ENCODE results near the gene AKR1B1. TPM values are rescaled to one million over a fixed set of nuclear protein-coding genes. Genes with fewer than 3 reads are reported as not detected.

Gene AKR1B1
- total RNA-seq, 4 donors from 2014 or later, result 10.7 to 22.6 (median 17.5) TPM

GRCh38 chr7:134446923-134447322, 12.0 kb downstream of the AKR1B1 start:
- Histone ChIP-seq H3K4me3 (no peak overlapping the region), H3K27ac (no peak overlapping the region), H3K4me1 (peaks cover 5% of the 10 kb centered on the region), H3K9me3 (no peaks in the 10 kb centered on the region), H3K36me3 (peaks cover 87% of the 10 kb centered on the region), H3K27me3 (no peaks in the 10 kb centered on the region)
- TF ChIP-seq POLR2A (IDR thresholded peaks at IDR 0.05), result no peak
- no peak for TF ChIP-seq POLR2AphosphoS5 (IDR thresholded peaks at IDR 0.05)
- TF ChIP-seq, protein P1, sequence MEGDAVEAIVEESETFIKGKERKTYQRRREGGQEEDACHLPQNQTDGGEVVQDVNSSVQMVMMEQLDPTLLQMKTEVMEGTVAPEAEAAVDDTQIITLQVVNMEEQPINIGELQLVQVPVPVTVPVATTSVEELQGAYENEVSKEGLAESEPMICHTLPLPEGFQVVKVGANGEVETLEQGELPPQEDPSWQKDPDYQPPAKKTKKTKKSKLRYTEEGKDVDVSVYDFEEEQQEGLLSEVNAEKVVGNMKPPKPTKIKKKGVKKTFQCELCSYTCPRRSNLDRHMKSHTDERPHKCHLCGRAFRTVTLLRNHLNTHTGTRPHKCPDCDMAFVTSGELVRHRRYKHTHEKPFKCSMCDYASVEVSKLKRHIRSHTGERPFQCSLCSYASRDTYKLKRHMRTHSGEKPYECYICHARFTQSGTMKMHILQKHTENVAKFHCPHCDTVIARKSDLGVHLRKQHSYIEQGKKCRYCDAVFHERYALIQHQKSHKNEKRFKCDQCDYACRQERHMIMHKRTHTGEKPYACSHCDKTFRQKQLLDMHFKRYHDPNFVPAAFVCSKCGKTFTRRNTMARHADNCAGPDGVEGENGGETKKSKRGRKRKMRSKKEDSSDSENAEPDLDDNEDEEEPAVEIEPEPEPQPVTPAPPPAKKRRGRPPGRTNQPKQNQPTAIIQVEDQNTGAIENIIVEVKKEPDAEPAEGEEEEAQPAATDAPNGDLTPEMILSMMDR (IDR thresholded peaks at IDR 0.05), result no peak
- TF ChIP-seq EP300 (IDR thresholded peaks at IDR 0.05), result no peak
- no peak for DNase-seq (ENCODE audit: low spot score in 2 of 2)
- 100% methylated on average over 4 of the region's 10 CpGs for WGBS

DNA sequence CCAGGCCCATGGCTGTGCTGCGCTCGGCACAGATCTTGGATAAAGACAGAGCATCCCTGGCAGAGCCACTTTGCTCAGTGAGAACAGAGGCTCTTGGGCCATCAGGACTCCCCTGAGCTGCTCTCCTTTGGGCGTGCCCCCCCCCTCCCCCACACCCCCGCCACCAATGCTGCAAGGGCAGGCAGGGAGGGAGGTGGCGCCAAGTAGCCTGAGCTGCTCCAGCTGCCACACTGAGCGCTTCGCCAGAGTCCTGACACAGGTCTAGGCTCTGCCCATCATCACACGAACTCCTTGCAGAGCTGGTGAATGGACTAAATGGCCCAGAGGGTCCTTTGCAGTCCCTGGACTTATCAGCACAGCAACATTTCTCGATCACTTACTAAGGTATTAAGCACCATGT, 12.5 kb downstream of the AKR1B1 start:
- Histone ChIP-seq H3K36me3 (peaks cover 92% of the 10 kb centered on the region), H3K4me1 (peaks cover 5% of the 10 kb centered on the region), H3K9me3 (no peaks in the 10 kb centered on the region), H3K27me3 (no peaks in the 10 kb centered on the region), H3K4me3 (no peak overlapping the region), H3K27ac (no peak overlapping the region)
- DNase-seq (ENCODE audit: low spot score in 2 of 2), result no peak
- WGBS, result 83% methylated on average over 9 of the region's 9 CpGs
- no peak for TF ChIP-seq EP300 (IDR thresholded peaks at IDR 0.05)
- TF ChIP-seq POLR2AphosphoS5 (IDR thresholded peaks at IDR 0.05), result no peak
- no peak for TF ChIP-seq POLR2A (IDR thresholded peaks at IDR 0.05)
- TF ChIP-seq, protein P1 (IDR thresholded peaks at IDR 0.05), result no peak

DNA sequence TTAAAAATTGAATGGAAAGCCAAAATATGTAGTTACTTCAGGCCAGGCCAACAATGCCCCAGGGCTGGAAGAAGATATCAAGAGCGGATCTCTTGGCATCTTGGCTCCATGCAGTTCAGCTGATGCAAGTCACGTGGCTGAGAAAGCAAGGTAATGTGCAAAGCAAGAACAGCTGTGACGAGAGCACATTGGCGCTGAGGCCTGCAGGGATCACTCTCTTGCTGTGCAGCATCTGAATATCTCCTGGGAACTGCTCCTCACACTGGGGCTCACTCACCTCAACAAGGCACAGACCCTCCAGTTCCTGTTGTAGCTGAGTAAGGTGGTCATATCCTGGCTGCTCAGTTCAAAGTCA, 14.0 kb downstream of the AKR1B1 start:
- TF ChIP-seq POLR2A (IDR thresholded peaks at IDR 0.05), result no peak
- no peak for TF ChIP-seq POLR2AphosphoS5 (IDR thresholded peaks at IDR 0.05)
- TF ChIP-seq, protein P1 (IDR thresholded peaks at IDR 0.05), result no peak
- no peak for TF ChIP-seq EP300 (IDR thresholded peaks at IDR 0.05)
- Histone ChIP-seq H3K4me3 (no peak overlapping the region), H3K36me3 (peaks cover 90% of the 10 kb centered on the region), H3K9me3 (no peaks in the 10 kb centered on the region), H3K4me1 (peaks cover 5% of the 10 kb centered on the region), H3K27me3 (no peaks in the 10 kb centered on the region), H3K27ac (no peak overlapping the region)
- no peak for DNase-seq (ENCODE audit: low spot score in 2 of 2)
- WGBS, result 52% methylated on average over 4 of the region's 4 CpGs

DNA sequence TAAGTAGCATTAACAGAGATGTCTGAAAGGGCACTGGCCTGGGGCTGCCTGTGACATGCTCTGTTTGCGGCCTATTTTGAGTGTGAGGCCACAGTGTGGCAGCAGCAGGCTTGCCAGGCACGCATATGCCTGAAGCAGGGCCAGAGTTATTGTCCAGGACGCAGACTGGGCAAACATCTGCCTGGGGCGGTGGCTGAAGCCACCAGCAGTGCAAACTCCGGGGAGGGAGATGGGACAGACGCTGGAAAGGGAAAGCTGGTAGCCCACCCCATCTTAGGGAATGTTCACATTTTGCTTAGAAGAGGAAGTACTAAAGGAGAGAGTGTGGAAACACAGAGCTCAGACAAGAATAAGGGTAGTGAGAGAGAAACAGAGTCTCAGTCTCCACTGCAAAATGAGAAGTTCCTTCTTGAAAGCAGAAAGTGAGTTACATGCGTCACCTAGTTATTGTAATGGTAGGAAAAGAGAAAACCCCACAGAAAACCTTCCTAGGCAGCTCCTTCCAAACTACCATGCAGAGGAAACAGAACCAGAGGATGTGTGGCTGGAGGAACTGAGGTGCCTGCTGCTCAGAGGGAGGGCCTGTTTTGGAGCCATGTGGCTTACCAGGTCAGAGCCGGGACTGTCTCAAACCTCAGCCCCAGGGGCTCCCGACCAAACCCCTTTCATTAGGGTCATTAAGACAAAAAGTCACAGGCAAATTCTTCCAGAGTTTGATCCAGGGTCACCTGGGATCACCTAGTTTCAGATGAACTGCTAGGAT, 14.5 kb downstream of the AKR1B1 start:
- no peak for TF ChIP-seq EP300 (IDR thresholded peaks at IDR 0.05)
- TF ChIP-seq POLR2AphosphoS5 (IDR thresholded peaks at IDR 0.05), result no peak
- DNase-seq (ENCODE audit: low spot score in 2 of 2), result no peak
- H3K36me3 ChIP-seq, result peaks cover 84% of the 10 kb centered on the region
- no peak overlapping the region for H3K27ac ChIP-seq
- no peaks in the 10 kb centered on the region for H3K27me3 ChIP-seq
- H3K4me3 ChIP-seq, result no peak overlapping the region
- peaks cover 5% of the 10 kb centered on the region for H3K4me1 ChIP-seq
- 69% methylated on average over 9 of the region's 9 CpGs for WGBS
- no peaks in the 10 kb centered on the region for H3K9me3 ChIP-seq

DNA sequence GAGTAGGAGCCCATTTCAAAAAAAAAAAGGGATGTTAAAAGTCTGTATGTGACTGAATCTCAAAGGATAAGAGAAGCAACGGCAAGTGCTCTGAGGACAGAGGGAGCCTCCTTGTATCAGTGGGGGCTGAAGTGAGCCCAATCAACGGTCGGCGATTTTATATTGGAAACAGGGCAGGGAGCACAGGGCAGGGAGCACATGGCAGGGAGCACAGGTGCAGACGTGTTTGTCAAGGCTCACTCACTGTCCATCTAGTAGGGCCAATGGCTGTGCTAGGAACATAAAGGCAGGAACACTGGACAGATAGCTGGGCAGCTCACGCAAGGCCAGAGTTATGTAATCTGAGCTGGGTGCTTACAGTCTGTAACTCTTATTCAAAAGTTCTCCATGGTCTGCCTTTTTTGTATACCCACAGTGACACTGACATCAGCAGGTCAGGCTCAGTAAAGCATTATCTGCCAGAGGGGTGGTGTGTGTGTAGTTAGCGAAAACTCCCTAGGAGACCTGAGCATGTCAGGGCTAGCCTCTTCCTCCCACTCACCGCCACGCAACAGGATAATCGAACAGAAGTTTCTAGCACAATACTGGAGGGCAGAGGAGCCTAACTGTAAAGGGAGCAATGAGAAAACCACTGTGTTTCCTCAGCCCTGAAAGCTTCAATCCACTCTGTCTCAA, 15.4 kb downstream of the AKR1B1 start:
- Histone ChIP-seq H3K4me1 (peaks cover 5% of the 10 kb centered on the region), H3K27ac (no peak overlapping the region), H3K4me3 (no peak overlapping the region), H3K36me3 (peaks cover 78% of the 10 kb centered on the region), H3K9me3 (no peaks in the 10 kb centered on the region), H3K27me3 (no peaks in the 10 kb centered on the region)
- TF ChIP-seq POLR2AphosphoS5 (IDR thresholded peaks at IDR 0.05), result no peak
- TF ChIP-seq EP300 (IDR thresholded peaks at IDR 0.05), result no peak
- TF ChIP-seq, protein P1 (IDR thresholded peaks at IDR 0.05), result no peak
- no peak for TF ChIP-seq POLR2A (IDR thresholded peaks at IDR 0.05)
- DNase-seq (ENCODE audit: low spot score in 2 of 2), result no peak
- WGBS, result 81% methylated on average over 10 of the region's 10 CpGs
